ENCODE results near the gene SOS2. TPM values are rescaled to one million over a fixed set of nuclear protein-coding genes. Genes with fewer than 3 reads are reported as not detected.

SOS2 gene
- total and polyA plus RNA-seq, 2 of the 8 experiments (the other 6 are each of a cell fraction or from before 2014, with no cell fraction given), result 2.8 to 12.7 TPM

- DNase-seq (ENCODE audit: low read depth in 1 of 2, low spot score in 2 of 2) (no peak), FAIRE-seq (no peak)
- Histone ChIP-seq H3K23ac (ENCODE audit: insufficient read length) (no peak overlapping the region), H3K79me1 (ENCODE audit: low read depth, low read length) (no peaks in the 10 kb centered on the region; the same call in 1 of the 2 replicates), H2AK5ac (ENCODE audit: low read depth, low read length) (no peak overlapping the region), H2BK120ac (replicated peaks; ENCODE audit: low read depth, low read length) (no peak overlapping the region), H4K8ac (ENCODE audit: extremely low read depth, insufficient read depth, low read length) (no peak overlapping the region), H4K91ac (replicated peaks; ENCODE audit: insufficient read length, low read length) (no peak overlapping the region), H3K9ac (replicated peaks in 1 of 4; ENCODE audit: extremely low read depth in 1 of 4, low read depth in 3 of 4, low read length in 3 of 4) (no peak overlapping the region), H3K4me2 (ENCODE audit: insufficient read depth in 1 of 2, low read depth in 2 of 2, low read length in 2 of 2) (no peak overlapping the region), H3K4ac (replicated peaks; ENCODE audit: insufficient read length, low read depth, low read length) (no peak overlapping the region), H2AFZ (ENCODE audit: low read length) (no peak overlapping the region), H2BK12ac (ENCODE audit: low read depth, low read length) (no peak overlapping the region), H3K4me3 (ENCODE audit: extremely low read depth in 1 of 4, insufficient read depth in 2 of 4, low read depth in 3 of 4, low read length in 4 of 4) (no peak overlapping the region), H2BK5ac (ENCODE audit: low read depth, low read length) (no peak overlapping the region), H3K23me2 (ENCODE audit: low read depth, low read length) (no peaks in the 10 kb centered on the region), H3K56ac (replicated peaks; ENCODE audit: insufficient read length, low read depth, low read length) (no peak overlapping the region), H3K4me1 (replicated peaks in 1 of 4; ENCODE audit: control insufficient read depth in 3 of 4, insufficient read depth in 4 of 4, low read length in 3 of 4) (peaks cover 0 to 5% (median 3%) of the 10 kb centered on the region in 4 experiments; a peak in 3 of 7 replicates), H3K14ac (ENCODE audit: insufficient read length) (no peak overlapping the region), H3K18ac (ENCODE audit: extremely low read depth, low read length) (no peak overlapping the region), H3K27me3 (replicated peaks in 1 of 4; ENCODE audit: control insufficient read depth in 3 of 4, extremely low read depth in 1 of 4, insufficient read depth in 3 of 4, low read length in 3 of 4) (no peaks in the 10 kb centered on the region; a peak in 1 of 7 replicates), H2BK20ac (ENCODE audit: low read length) (no peak overlapping the region), H3K9me3 (ENCODE audit: insufficient read depth in 2 of 2, low read depth in 1 of 2, low read length in 1 of 2) (no peaks in the 10 kb centered on the region), H2BK15ac (ENCODE audit: low read length) (no peak overlapping the region), H4K5ac (ENCODE audit: insufficient read length, low read depth, low read length) (no peak overlapping the region), H3K36me3 (ENCODE audit: control insufficient read depth in 2 of 4, insufficient read depth in 4 of 4, low read length in 3 of 4) (no peaks in the 10 kb centered on the region), H3K79me2 (ENCODE audit: control insufficient read depth in 1 of 2, insufficient read depth in 2 of 2, low read length in 2 of 2) (no peaks in the 10 kb centered on the region), H4K20me1 (replicated peaks in 1 of 2; ENCODE audit: control insufficient read depth in 1 of 2, insufficient read depth in 2 of 2, low read length in 2 of 2) (no peaks in the 10 kb centered on the region), H3K27ac (ENCODE audit: low read depth, low read length) (no peak overlapping the region)
- ChIA-PET CTCF (ENCODE audit: partially characterized antibody) (interaction anchor here (1.0 to 1.8 kb wide), 2 partner anchors 216 to 234 kb away, joined by 3 to 7 read pairs; no protein-coding TSS in a partner anchor), POLR2A (ENCODE audit: partially characterized antibody) (interaction anchor here (2.5 kb wide), 1 partner anchor 11 kb away, joined by 10 read pairs; no protein-coding TSS in a partner anchor)
- TF ChIP-seq HDAC6 (IDR thresholded peaks at IDR 0.05; ENCODE audit: low read depth, low read length) (no peak), SRF (IDR thresholded peaks at IDR 0.05; ENCODE audit: low read depth, low read length) (no peak), EZH2 (IDR thresholded peaks at IDR 0.05; ENCODE audit: low read depth, low read length, severe bottlenecking) (no peak), HDAC2 (IDR thresholded peaks at IDR 0.05; ENCODE audit: borderline replicate concordance in 1 of 2, low read depth in 2 of 2, low read length in 2 of 2) (no peak), TCF12 (IDR thresholded peaks at IDR 0.05; ENCODE audit: low read depth, low read length) (no peak), CEBPB (IDR thresholded peaks at IDR 0.05; ENCODE audit: low read depth, low read length) (no peak), SIX5 (IDR thresholded peaks at IDR 0.05; ENCODE audit: low read depth, low read length) (no peak), TAF1 (IDR thresholded peaks at IDR 0.05; ENCODE audit: low read depth, low read length) (no peak), SIRT6 (IDR thresholded peaks at IDR 0.05; ENCODE audit: low read length) (no peak)
- 83% methylated on average over 1 of the region's 1 CpG; no CpG with 5 or more reads in 1 of the 2 experiments for WGBS, 2 experiments (ENCODE audit: extremely low coverage in 1 of 2, insufficient coverage in 1 of 2, insufficient read length in 1 of 2, insufficient replicate concordance in 2 of 2, low coverage in 1 of 2, low lambda C conversion rate in 2 of 2, missing lambda C conversion rate in 1 of 2)
Measured at GRCh38 chr14:50095895-50096294, 135.5 kb downstream of the SOS2 start.

Measured in H1 (cell line).